Measurements from ENCODE around the gene OR1K1. TPM values are rescaled to one million over a fixed set of nuclear protein-coding genes. Genes with fewer than 3 reads are reported as not detected.

The OR1K1 gene, protein sequence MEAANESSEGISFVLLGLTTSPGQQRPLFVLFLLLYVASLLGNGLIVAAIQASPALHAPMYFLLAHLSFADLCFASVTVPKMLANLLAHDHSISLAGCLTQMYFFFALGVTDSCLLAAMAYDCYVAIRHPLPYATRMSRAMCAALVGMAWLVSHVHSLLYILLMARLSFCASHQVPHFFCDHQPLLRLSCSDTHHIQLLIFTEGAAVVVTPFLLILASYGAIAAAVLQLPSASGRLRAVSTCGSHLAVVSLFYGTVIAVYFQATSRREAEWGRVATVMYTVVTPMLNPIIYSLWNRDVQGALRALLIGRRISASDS
- total RNA-seq = not detected in 2 replicates

DNA sequence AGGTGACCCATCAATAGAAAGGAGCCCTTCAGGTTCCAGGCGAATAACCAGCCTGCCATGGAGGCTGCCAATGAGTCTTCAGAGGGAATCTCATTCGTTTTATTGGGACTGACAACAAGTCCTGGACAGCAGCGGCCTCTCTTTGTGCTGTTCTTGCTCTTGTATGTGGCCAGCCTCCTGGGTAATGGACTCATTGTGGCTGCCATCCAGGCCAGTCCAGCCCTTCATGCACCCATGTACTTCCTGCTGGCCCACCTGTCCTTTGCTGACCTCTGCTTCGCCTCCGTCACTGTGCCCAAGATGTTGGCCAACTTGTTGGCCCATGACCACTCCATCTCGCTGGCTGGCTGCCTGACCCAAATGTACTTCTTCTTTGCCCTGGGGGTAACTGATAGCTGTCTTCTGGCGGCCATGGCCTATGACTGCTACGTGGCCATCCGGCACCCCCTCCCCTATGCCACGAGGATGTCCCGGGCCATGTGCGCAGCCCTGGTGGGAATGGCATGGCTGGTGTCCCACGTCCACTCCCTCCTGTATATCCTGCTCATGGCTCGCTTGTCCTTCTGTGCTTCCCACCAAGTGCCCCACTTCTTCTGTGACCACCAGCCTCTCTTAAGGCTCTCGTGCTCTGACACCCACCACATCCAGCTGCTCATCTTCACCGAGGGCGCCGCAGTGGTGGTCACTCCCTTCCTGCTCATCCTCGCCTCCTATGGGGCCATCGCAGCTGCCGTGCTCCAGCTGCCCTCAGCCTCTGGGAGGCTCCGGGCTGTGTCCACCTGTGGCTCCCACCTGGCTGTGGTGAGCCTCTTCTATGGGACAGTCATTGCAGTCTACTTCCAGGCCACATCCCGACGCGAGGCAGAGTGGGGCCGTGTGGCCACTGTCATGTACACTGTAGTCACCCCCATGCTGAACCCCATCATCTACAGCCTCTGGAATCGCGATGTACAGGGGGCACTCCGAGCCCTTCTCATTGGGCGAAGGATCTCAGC lies at the start of gene OR1K1:
Gene OR1K1 (plus strand): TSS at position 58 of the 995 bp plus-strand sequence. CDS start 0 bp downstream, at position 58.

DNA sequence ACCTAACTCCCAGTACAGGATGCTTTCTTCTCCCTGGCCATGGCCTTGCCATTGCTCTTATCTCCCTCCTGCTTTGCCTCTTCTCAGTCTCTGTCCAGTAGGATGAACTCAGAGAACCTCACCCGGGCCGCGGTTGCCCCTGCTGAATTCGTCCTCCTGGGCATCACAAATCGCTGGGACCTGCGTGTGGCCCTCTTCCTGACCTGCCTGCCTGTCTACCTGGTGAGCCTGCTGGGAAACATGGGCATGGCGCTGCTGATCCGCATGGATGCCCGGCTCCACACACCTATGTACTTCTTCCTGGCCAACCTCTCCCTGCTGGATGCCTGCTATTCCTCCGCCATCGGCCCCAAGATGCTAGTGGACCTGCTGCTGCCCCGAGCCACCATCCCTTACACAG lies 11.1 kb upstream of the OR1K1 start, which contains the start of gene OR5C1:
Gene OR5C1 (plus strand): TSS at position 103 of the 400 bp plus-strand sequence. CDS start 0 bp downstream, at position 103.

Other genes starting within 250 kb of the OR1K1 start
- not detected in 2 replicates for gene OR1N2, start 247.0 kb upstream of the OR1K1 start, total RNA-seq
- not detected in 2 replicates for gene OR1L8, start 216.7 kb upstream of the OR1K1 start, total RNA-seq
- not detected in 2 replicates for gene OR1Q1, start 185.4 kb upstream of the OR1K1 start, total RNA-seq
- not detected in 2 replicates for gene OR1B1, start 142.5 kb upstream of the OR1K1 start, total RNA-seq
- gene OR1L1, start 138.4 kb upstream of the OR1K1 start, total RNA-seq = not detected in 2 replicates
- gene OR1L3, start 125.0 kb upstream of the OR1K1 start, total RNA-seq = not detected in 2 replicates
- not detected in 2 replicates for gene OR1L4, start 76.1 kb upstream of the OR1K1 start, total RNA-seq
- not detected in 2 replicates for gene OR1L6, start 57.8 kb upstream of the OR1K1 start, total RNA-seq
- not detected in 2 replicates for gene OR5C1, start 11.2 kb upstream of the OR1K1 start, total RNA-seq
- 24.9 and 33.2 TPM in 2 replicates for gene PDCL, start 28.5 kb downstream of the OR1K1 start, total RNA-seq
- 57.8 and 81.7 TPM in 2 replicates for gene RC3H2, start 105.2 kb downstream of the OR1K1 start, total RNA-seq
- 16.1 and 21.9 TPM in 2 replicates for gene ZBTB6, start 113.2 kb downstream of the OR1K1 start, total RNA-seq
- gene ZBTB26, start 131.4 kb downstream of the OR1K1 start, total RNA-seq = 2.4 and 5.1 TPM in 2 replicates
- 51.3 and 71.9 TPM in 2 replicates for gene RABGAP1, start 140.9 kb downstream of the OR1K1 start, total RNA-seq
- 0.34 and 1.4 TPM in 2 replicates for gene GPR21, start 233.5 kb downstream of the OR1K1 start, total RNA-seq

Data from nasal cavity respiratory epithelium epithelial cell of viscerocranial mucosa (primary cell).